PFSK-1 (cell line): ENCODE data around the gene CARD6.

Experiments
- FOXP2 ChIP-seq: optimal IDR thresholded peaks from 2 replicates; pipeline ENCODE3; 2011; ENCODE audit warnings: borderline replicate concordance, control low read depth, inconsistent platforms; ENCODE audit not compliant: insufficient read depth; ENCODE audit errors: extremely low read length, extremely low read depth
- POLR2AphosphoS5 ChIP-seq: IDR thresholded peaks from 2 replicates; pipeline ENCODE4 v1.6.1; 2012; ENCODE audit warnings: low read depth, mild to moderate bottlenecking, control low read depth, low read length, moderate library complexity
- REST ChIP-seq, 2 experiments: IDR thresholded peaks; 2 replicates each; pipeline versions ENCODE4 v1.6.1 to v1.8.0; 2011 to 2012; ENCODE audit warnings: low read depth in 2 of 2, low read length in 2 of 2, control low read depth in 1 of 2, inconsistent platforms in 1 of 2, mild to moderate bottlenecking in 1 of 2, moderate library complexity in 1 of 2; ENCODE audit not compliant: insufficient read depth in 1 of 2
- SIN3A ChIP-seq: IDR thresholded peaks from 2 replicates; pipeline ENCODE4 v1.6.1; 2012; ENCODE audit warnings: mild to moderate bottlenecking, low read length, moderate library complexity, borderline replicate concordance; ENCODE audit not compliant: insufficient read depth
- TAF1 ChIP-seq: IDR thresholded peaks from 2 replicates; pipeline ENCODE4 v1.6.1; 2012; ENCODE audit warnings: low read length, control low read depth, borderline replicate concordance; ENCODE audit not compliant: insufficient read depth

CARD6 gene

GRCh38 chr5:40812125-40812524 lies 29.0 kb upstream of the CARD6 start:
- no peak for TF ChIP-seq POLR2AphosphoS5
- TF ChIP-seq FOXP2 = no peak
- no peak for TF ChIP-seq TAF1
- no peak for TF ChIP-seq REST (IDR thresholded peaks at IDR 0.05; ENCODE audit: insufficient read depth in 1 of 2, low read depth in 2 of 2, low read length in 2 of 2)
- no peak for TF ChIP-seq SIN3A

GRCh38 chr5:40813698-40814281 lies 27.4 kb upstream of the CARD6 start:
- no peak for TF ChIP-seq FOXP2
- TF ChIP-seq SIN3A = no peak
- no peak for TF ChIP-seq POLR2AphosphoS5
- TF ChIP-seq REST (IDR thresholded peaks at IDR 0.05; ENCODE audit: insufficient read depth in 1 of 2, low read depth in 2 of 2, low read length in 2 of 2) = no peak
- TF ChIP-seq TAF1 = no peak

- TF ChIP-seq REST (IDR thresholded peaks at IDR 0.05; ENCODE audit: insufficient read depth in 1 of 2, low read depth in 2 of 2, low read length in 2 of 2) (no peak), POLR2AphosphoS5 (no peak), SIN3A (no peak), FOXP2 (no peak), TAF1 (no peak)
Observed at GRCh38 chr5:40823459-40823858, 17.7 kb upstream of the CARD6 start.

GRCh38 chr5:40825461-40826043 lies 15.6 kb upstream of the CARD6 start:
- TF ChIP-seq SIN3A = peak; percentile 51; the same call in 1 of the 2 replicates

GRCh38 chr5:40826489-40827187 lies 14.5 kb upstream of the CARD6 start:
- TF ChIP-seq FOXP2 (no peak), POLR2AphosphoS5 (peak; percentile 49), REST (IDR thresholded peaks at IDR 0.05; ENCODE audit: insufficient read depth in 1 of 2, low read depth in 2 of 2, low read length in 2 of 2) (no peak)
